Hepatocyte (in vitro differentiated cells): ENCODE measurements around the gene TNFRSF17.

Experiments
- CTCF ChIP-seq: fragments of 200-600 bp; sonication (generic); IDR thresholded peaks from 2 replicates; pipeline ENCODE4 v1.5.1; 2016; ENCODE audit warnings: antibody characterized with exemption, mild to moderate bottlenecking; ENCODE audit not compliant: poor library complexity
- EZH2 ChIP-seq: fragments of 200-600 bp; sonication (generic); IDR thresholded peaks from 2 replicates; pipeline ENCODE4 v1.6.1; 2016; ENCODE audit warnings: antibody characterized with exemption, mild to moderate bottlenecking, borderline replicate concordance
- EZH2phosphoT487 ChIP-seq: fragments of 200-600 bp; sonication (generic); IDR thresholded peaks from one replicate; pipeline ENCODE4 v1.6.1; 2018; ENCODE audit warnings: antibody characterized with exemption, mild to moderate bottlenecking, low read depth, moderate library complexity; ENCODE audit not compliant: unreplicated experiment, severe bottlenecking

DNA sequence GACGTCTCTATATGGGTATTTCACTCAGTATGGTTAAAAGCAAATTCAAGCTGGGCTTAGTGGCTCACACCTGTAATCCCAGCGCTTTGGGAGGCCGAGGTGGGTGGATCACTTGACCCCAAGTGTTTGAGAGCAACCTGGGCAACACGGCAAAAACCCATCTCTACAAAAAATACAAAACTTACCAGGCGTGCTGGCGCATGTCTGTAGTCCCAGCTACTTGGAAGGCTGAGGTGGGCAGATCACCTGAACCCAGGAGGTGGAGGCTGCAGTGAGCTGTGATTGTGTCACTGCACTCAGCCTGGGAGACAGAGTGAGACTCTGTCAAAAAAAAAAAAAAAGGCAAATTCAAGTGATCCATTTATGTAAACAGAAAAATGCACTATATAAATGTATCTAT lies 1.3 kb upstream of the TNFRSF17 start:
- TF ChIP-seq CTCF: no peak
- TF ChIP-seq EZH2: no peak
- TF ChIP-seq EZH2phosphoT487: no peak
